Vagina (tissue), 2 donors: Measurements from ENCODE around the gene ERCC2.

Source experiments
- POLR2A ChIP-seq, 2 donors: fragments of 450-650 bp; IDR thresholded peaks; one replicate each; pipeline ENCODE4 v1.6.1; 2017; ENCODE audit warnings: antibody characterized with exemption in 2 of 2, mild to moderate bottlenecking in 2 of 2, moderate library complexity in 2 of 2
- POLR2AphosphoS5 ChIP-seq, 2 donors: sonication (generic); formaldehyde crosslinking; IDR thresholded peaks; one replicate each; pipeline ENCODE4 v1.9.0; 2017; ENCODE audit warnings: antibody characterized with exemption in 2 of 2, mild to moderate bottlenecking in 2 of 2, low read depth in 1 of 2; ENCODE audit not compliant: insufficient read depth in 1 of 2
- TF ChIP-seq, protein P1 (sequence below), 3 experiments: fragments of 450-650 bp in 2 of 3; fragments of 200-600 bp in 1 of 3; sonication (generic) in 1 of 3; IDR thresholded peaks; one replicate each; pipeline ENCODE4 v1.5.1; 2017 to 2019; ENCODE audit warnings: antibody characterized with exemption in 3 of 3, mild to moderate bottlenecking in 2 of 3, moderate library complexity in 2 of 3

DNA sequence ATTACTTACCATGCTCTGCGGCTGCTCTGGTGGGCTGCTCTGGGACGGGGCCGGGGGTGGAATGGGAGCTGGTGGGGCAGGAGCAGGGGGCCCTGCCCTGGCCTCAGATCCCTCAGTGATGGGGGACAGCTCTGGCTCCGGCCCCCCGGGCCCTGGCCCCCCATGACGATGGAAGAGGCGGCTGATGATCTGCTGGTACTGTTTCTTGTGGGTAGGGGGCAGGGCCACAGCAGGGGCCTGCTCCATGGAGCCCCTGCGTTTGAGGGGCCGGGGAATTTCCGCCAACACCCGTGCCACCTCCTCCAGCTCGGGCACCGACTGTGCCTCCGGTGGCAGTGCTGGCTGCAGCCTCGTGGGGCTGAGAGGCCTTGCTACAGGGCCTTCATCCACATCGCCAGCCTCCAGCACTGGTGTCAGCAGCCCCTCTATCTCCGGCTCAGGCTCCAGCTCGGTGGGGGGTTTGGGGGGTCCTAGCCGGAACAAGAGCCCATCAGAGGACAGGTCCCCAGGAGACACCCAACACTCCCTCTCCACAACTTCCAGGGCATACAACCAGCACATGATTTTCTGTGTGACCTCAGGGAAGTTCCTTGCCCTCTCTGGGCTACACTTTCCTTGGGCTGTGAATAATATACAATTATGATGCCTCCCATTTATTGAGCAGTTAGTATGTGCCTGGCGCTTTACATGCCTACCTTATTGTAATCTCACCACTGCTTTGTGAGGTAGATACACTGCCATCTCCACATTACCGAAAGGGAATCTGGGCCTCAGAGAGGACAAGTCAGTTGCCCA lies 21.7 kb upstream of the ERCC2 start:
- TF ChIP-seq, protein P1, sequence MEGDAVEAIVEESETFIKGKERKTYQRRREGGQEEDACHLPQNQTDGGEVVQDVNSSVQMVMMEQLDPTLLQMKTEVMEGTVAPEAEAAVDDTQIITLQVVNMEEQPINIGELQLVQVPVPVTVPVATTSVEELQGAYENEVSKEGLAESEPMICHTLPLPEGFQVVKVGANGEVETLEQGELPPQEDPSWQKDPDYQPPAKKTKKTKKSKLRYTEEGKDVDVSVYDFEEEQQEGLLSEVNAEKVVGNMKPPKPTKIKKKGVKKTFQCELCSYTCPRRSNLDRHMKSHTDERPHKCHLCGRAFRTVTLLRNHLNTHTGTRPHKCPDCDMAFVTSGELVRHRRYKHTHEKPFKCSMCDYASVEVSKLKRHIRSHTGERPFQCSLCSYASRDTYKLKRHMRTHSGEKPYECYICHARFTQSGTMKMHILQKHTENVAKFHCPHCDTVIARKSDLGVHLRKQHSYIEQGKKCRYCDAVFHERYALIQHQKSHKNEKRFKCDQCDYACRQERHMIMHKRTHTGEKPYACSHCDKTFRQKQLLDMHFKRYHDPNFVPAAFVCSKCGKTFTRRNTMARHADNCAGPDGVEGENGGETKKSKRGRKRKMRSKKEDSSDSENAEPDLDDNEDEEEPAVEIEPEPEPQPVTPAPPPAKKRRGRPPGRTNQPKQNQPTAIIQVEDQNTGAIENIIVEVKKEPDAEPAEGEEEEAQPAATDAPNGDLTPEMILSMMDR (IDR thresholded peaks at IDR 0.05), result no peak
- no peak for TF ChIP-seq POLR2A (IDR thresholded peaks at IDR 0.05)
- TF ChIP-seq POLR2AphosphoS5 (IDR thresholded peaks at IDR 0.05; ENCODE audit: insufficient read depth in 1 of 2, low read depth in 1 of 2), result no peak
